Ishikawa (cell line): ENCODE measurements around the gene ABCC1.

Source experiments
- CEBPB ChIP-seq: IDR thresholded peaks from 2 replicates; pipeline ENCODE4 v1.6.1; 2012
- EGR1 ChIP-seq: IDR thresholded peaks from 2 replicates; pipeline ENCODE4 v1.6.1; 2012
- EP300 ChIP-seq: IDR thresholded peaks from 2 replicates; pipeline ENCODE4 v1.6.1; 2012; ENCODE audit warnings: borderline replicate concordance
- FOXM1 ChIP-seq: IDR thresholded peaks from 2 replicates; pipeline ENCODE4 v1.6.1; 2012; ENCODE audit warnings: low read depth, borderline replicate concordance
- NFIC ChIP-seq: IDR thresholded peaks from 2 replicates; pipeline ENCODE4 v1.6.1; 2012
- RAD21 ChIP-seq: IDR thresholded peaks from 2 replicates; pipeline ENCODE4 v1.6.1; 2012; ENCODE audit warnings: low read depth
- TAF1 ChIP-seq: IDR thresholded peaks from 2 replicates; pipeline ENCODE4 v1.6.1; 2012; ENCODE audit warnings: low read depth, mild to moderate bottlenecking
- TEAD4 ChIP-seq: IDR thresholded peaks from 2 replicates; pipeline ENCODE4 v1.6.1; 2012
- YY1 ChIP-seq: IDR thresholded peaks from 2 replicates; pipeline ENCODE4 v1.6.1; 2012; ENCODE audit warnings: low read depth
- ZBTB7A ChIP-seq: IDR thresholded peaks from 2 replicates; pipeline ENCODE4 v1.6.1; 2012; ENCODE audit warnings: low read depth
- TF ChIP-seq, protein P1 (sequence below): IDR thresholded peaks from 2 replicates; pipeline ENCODE4 v1.6.1; 2012; ENCODE audit warnings: low read depth, mild to moderate bottlenecking
- TF ChIP-seq, protein P2 (sequence below): IDR thresholded peaks from 2 replicates; pipeline ENCODE4 v1.6.1; 2012

DNA sequence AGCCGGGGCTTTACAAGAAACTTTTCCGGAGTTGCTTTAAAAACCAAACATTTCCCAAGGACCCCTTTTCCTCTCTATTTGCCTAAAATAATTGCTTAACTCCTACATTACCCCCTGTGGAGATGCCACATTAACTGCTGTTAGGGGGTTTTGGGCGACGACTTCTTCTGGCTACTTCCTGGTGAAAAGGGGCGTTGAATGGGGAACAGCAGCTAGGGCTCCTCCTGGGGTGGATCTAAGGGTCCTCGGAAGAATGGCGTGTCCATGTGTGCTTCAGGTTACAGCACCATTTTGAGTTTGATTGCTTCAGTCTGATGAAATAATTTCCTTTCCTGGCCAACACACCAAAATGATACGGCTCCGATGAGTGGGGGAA lies 22.0 kb downstream of the ABCC1 start:
- TF ChIP-seq TAF1 (no peak), EGR1 (no peak), ZBTB7A (no peak), EP300 (no peak), RAD21 (no peak), TEAD4 (no peak), NFIC (no peak), FOXM1 (no peak), CEBPB (no peak), YY1 (no peak)
- TF ChIP-seq, protein P1, sequence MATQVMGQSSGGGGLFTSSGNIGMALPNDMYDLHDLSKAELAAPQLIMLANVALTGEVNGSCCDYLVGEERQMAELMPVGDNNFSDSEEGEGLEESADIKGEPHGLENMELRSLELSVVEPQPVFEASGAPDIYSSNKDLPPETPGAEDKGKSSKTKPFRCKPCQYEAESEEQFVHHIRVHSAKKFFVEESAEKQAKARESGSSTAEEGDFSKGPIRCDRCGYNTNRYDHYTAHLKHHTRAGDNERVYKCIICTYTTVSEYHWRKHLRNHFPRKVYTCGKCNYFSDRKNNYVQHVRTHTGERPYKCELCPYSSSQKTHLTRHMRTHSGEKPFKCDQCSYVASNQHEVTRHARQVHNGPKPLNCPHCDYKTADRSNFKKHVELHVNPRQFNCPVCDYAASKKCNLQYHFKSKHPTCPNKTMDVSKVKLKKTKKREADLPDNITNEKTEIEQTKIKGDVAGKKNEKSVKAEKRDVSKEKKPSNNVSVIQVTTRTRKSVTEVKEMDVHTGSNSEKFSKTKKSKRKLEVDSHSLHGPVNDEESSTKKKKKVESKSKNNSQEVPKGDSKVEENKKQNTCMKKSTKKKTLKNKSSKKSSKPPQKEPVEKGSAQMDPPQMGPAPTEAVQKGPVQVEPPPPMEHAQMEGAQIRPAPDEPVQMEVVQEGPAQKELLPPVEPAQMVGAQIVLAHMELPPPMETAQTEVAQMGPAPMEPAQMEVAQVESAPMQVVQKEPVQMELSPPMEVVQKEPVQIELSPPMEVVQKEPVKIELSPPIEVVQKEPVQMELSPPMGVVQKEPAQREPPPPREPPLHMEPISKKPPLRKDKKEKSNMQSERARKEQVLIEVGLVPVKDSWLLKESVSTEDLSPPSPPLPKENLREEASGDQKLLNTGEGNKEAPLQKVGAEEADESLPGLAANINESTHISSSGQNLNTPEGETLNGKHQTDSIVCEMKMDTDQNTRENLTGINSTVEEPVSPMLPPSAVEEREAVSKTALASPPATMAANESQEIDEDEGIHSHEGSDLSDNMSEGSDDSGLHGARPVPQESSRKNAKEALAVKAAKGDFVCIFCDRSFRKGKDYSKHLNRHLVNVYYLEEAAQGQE = no peak
- TF ChIP-seq, protein P2, sequence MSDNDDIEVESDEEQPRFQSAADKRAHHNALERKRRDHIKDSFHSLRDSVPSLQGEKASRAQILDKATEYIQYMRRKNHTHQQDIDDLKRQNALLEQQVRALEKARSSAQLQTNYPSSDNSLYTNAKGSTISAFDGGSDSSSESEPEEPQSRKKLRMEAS = no peak
